ENCODE measurements around the gene GALNT13. TPM values are rescaled to one million over a fixed set of nuclear protein-coding genes. Genes with fewer than 3 reads are reported as not detected.
A peak's percentile ranks its signal among the peaks of the same experiment; 100 is the strongest.

Gene GALNT13
- polyA plus RNA-seq, 3 donors, result 2.1 to 3.0 (median 2.1) TPM

GRCh38 chr2:154289870-154290269 lies 418.1 kb downstream of the GALNT13 start:
- DNase-seq (ENCODE audit: low read depth in 3 of 3, low spot score in 2 of 3), result no peak

- DNase-seq (ENCODE audit: low read depth in 3 of 3, low spot score in 2 of 3), result no peak
Observed at GRCh38 chr2:154291511-154291910, 419.8 kb downstream of the GALNT13 start.

- no peak for DNase-seq (ENCODE audit: low read depth in 3 of 3, low spot score in 2 of 3)
Observed at GRCh38 chr2:154291927-154292326, 420.2 kb downstream of the GALNT13 start.

- no peak for DNase-seq (ENCODE audit: low read depth in 3 of 3, low spot score in 2 of 3)
Observed at GRCh38 chr2:154293864-154294263, 422.1 kb downstream of the GALNT13 start.

- no peak for DNase-seq (ENCODE audit: low read depth in 3 of 3, low spot score in 2 of 3)
Observed at GRCh38 chr2:154306266-154306970, 434.7 kb downstream of the GALNT13 start.

GRCh38 chr2:154307007-154307406 lies 435.3 kb downstream of the GALNT13 start:
- no peak for DNase-seq (ENCODE audit: low read depth in 3 of 3, low spot score in 2 of 3)

GRCh38 chr2:154324601-154325000 lies 452.9 kb downstream of the GALNT13 start:
- DNase-seq (ENCODE audit: low read depth in 3 of 3, low spot score in 2 of 3), result no peak

GRCh38 chr2:154329510-154329909 lies 457.8 kb downstream of the GALNT13 start:
- DNase-seq (ENCODE audit: low read depth in 3 of 3, low spot score in 2 of 3), result no peak

GRCh38 chr2:154331784-154332183 lies 460.1 kb downstream of the GALNT13 start:
- DNase-seq (ENCODE audit: low read depth in 3 of 3, low spot score in 2 of 3), result no peak

- DNase-seq (ENCODE audit: low read depth in 3 of 3, low spot score in 2 of 3), result no peak
Observed at GRCh38 chr2:154336201-154336600, 464.5 kb downstream of the GALNT13 start.

GRCh38 chr2:154338352-154338967 lies 466.7 kb downstream of the GALNT13 start:
- no peak for DNase-seq (ENCODE audit: low read depth in 3 of 3, low spot score in 2 of 3)

GRCh38 chr2:154343282-154343681 lies 471.6 kb downstream of the GALNT13 start:
- no peak for DNase-seq (ENCODE audit: low read depth in 3 of 3, low spot score in 2 of 3)

GRCh38 chr2:154350911-154351310 lies 479.2 kb downstream of the GALNT13 start:
- no peak for DNase-seq (ENCODE audit: low read depth in 3 of 3, low spot score in 2 of 3)

- DNase-seq (ENCODE audit: low read depth in 3 of 3, low spot score in 2 of 3), result no peak
Observed at GRCh38 chr2:154361276-154361675, 489.6 kb downstream of the GALNT13 start.

- DNase-seq (ENCODE audit: low read depth in 3 of 3, low spot score in 2 of 3), result no peak
Observed at GRCh38 chr2:154368153-154368552, 496.4 kb downstream of the GALNT13 start.

GRCh38 chr2:154370873-154371272 lies 499.2 kb downstream of the GALNT13 start:
- DNase-seq (ENCODE audit: low read depth in 3 of 3, low spot score in 2 of 3), result no peak

- no peak for DNase-seq (ENCODE audit: low read depth in 3 of 3, low spot score in 2 of 3)
Observed at GRCh38 chr2:154374416-154374815, 502.7 kb downstream of the GALNT13 start.

- DNase-seq (ENCODE audit: low read depth in 3 of 3, low spot score in 2 of 3), result peak; percentile 12 to 37 (median 21)
Observed at GRCh38 chr2:154375579-154375931, 503.8 kb downstream of the GALNT13 start.

GRCh38 chr2:154381931-154382794 lies 510.4 kb downstream of the GALNT13 start:
- no peak for DNase-seq (ENCODE audit: low read depth in 3 of 3, low spot score in 2 of 3)

- DNase-seq (ENCODE audit: low read depth in 3 of 3, low spot score in 2 of 3), result no peak
Observed at GRCh38 chr2:154386186-154386585, 514.5 kb downstream of the GALNT13 start.

GRCh38 chr2:154391051-154391450 lies 519.3 kb downstream of the GALNT13 start:
- no peak for DNase-seq (ENCODE audit: low read depth in 3 of 3, low spot score in 2 of 3)

GRCh38 chr2:154392256-154392655 lies 520.5 kb downstream of the GALNT13 start:
- no peak for DNase-seq (ENCODE audit: low read depth in 3 of 3, low spot score in 2 of 3)

Data from right renal cortex interstitium (tissue), 3 donors.